C4-2B (cell line): ENCODE results near the gene OBP2A.

ENCODE experiments used
- CTCF ChIP-seq: fragments of 450-650 bp; conservative IDR thresholded peaks from 2 replicates; pipeline ENCODE4 v1.5.1; 2017; ENCODE audit warnings: mild to moderate bottlenecking
- ZFX ChIP-seq: fragments of 450-650 bp; IDR thresholded peaks from 2 replicates; pipeline ENCODE4 v1.6.1; 2017

GRCh38 chr9:135551031-135551430 is 5.1 kb downstream of the OBP2A start:
- TF ChIP-seq CTCF (no peak), ZFX (no peak)
